Measurements from ENCODE around the gene LYPLA2. TPM values are rescaled to one million over a fixed set of nuclear protein-coding genes. Genes with fewer than 3 reads are reported as not detected.

LYPLA2 gene
- total and polyA plus RNA-seq, 4 donors = 30.9 to 83.1 (median 66.9) TPM

DNA sequence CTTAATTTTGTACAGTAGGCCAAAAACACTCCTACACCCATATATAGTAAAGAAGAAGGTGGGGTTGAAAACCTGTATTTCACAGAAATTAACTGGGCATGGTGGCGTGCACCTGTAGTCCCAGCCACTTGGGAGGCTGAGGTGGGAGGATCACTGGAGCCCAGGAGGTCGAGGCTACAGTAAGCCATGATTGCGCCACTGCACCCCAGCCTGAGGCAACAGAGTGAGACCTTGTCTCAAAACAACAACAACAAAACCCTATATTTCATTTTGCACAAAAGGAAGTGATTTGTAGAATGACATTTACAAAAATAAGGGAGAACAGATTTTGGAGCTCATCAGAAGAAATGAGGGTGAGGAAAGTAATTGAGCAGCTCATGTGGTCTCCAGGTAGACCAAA lies 2.2 kb upstream of the LYPLA2 start:
- ATAC-seq (ENCODE audit: insufficient read depth, low FRiP score) = no peak
- WGBS, 2 donors = 84 to 94% methylated on average over 3 of the region's 3 CpGs

DNA sequence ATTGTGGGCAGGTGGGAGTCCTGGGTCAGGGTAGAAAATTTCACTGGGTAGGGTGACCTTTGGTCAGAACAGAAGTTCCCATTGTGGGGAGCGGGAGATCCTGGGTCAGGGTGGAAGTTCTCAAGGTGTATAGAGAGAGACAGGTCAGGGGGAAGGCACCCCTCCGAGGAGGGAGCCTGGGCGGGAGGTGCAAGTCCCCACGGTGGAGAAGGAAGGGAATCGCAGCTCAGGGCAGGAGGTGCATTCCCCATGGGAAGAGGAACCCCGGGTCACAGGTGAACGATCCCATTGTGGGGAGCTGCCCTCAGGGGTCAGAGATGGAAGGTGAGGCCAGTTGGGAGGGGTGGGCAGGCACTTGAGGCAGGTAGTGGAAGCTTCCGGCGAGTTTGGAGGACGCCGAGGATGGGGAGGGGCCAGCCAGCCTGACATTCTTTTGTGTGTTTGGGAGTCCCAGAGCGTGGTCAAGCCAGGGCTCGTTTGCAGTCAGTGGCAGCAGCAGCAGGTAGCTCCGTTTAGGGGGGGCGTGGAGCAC lies 637 bp downstream of the LYPLA2 start:
- H3K27ac ChIP-seq (ENCODE audit: low read depth in 1 of 2, low read length in 1 of 2) = peak overlapping the region; percentile 55 to 64
- 2 to 3% methylated on average over 13 to 15 of the region's 15 CpGs for WGBS, 2 donors
- DNase-seq = peak in 1 of 3 donors; percentile 35
- TF ChIP-seq, protein P1, sequence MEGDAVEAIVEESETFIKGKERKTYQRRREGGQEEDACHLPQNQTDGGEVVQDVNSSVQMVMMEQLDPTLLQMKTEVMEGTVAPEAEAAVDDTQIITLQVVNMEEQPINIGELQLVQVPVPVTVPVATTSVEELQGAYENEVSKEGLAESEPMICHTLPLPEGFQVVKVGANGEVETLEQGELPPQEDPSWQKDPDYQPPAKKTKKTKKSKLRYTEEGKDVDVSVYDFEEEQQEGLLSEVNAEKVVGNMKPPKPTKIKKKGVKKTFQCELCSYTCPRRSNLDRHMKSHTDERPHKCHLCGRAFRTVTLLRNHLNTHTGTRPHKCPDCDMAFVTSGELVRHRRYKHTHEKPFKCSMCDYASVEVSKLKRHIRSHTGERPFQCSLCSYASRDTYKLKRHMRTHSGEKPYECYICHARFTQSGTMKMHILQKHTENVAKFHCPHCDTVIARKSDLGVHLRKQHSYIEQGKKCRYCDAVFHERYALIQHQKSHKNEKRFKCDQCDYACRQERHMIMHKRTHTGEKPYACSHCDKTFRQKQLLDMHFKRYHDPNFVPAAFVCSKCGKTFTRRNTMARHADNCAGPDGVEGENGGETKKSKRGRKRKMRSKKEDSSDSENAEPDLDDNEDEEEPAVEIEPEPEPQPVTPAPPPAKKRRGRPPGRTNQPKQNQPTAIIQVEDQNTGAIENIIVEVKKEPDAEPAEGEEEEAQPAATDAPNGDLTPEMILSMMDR (IDR thresholded peaks at IDR 0.05; ENCODE audit: control extremely low read depth, extremely low read depth) = no peak
- no peaks in the 10 kb centered on the region for H3K27me3 ChIP-seq (ENCODE audit: control insufficient read depth in 3 of 3, insufficient read depth in 3 of 3, low read length in 2 of 3)
- peak overlapping the region; percentile 33 to 51 for H3K9ac ChIP-seq (ENCODE audit: insufficient read depth in 1 of 2, low read length in 2 of 2)
- H3K4me1 ChIP-seq (ENCODE audit: control insufficient read depth in 5 of 5, insufficient read depth in 5 of 5, low read length in 5 of 5) = peaks cover 4 to 31% (median 7%) of the 10 kb centered on the region in 5 donors
- H3K4me3 ChIP-seq = peak overlapping the region; percentile 67
- peaks cover 0 to 4% (median 0%) of the 10 kb centered on the region in 4 donors for H3K9me3 ChIP-seq (ENCODE audit: control insufficient read depth in 4 of 4, insufficient read depth in 3 of 4, low read length in 3 of 4)
- H3K36me3 ChIP-seq (ENCODE audit: control insufficient read depth in 4 of 4, insufficient read depth in 4 of 4, low read length in 4 of 4) = peaks cover 3 to 38% (median 16%) of the 10 kb centered on the region in 4 donors
- no peak for ATAC-seq (ENCODE audit: insufficient read depth, low FRiP score)

More for the DNA sequence above, 2.2 kb upstream of the LYPLA2 start:
- Histone ChIP-seq H3K36me3 (ENCODE audit: control insufficient read depth in 4 of 4, insufficient read depth in 4 of 4, low read length in 4 of 4) (peaks cover 17 to 38% (median 24%) of the 10 kb centered on the region in 4 donors), H3K4me1 (ENCODE audit: control insufficient read depth in 5 of 5, insufficient read depth in 5 of 5, low read length in 5 of 5) (peaks cover 0 to 22% (median 7%) of the 10 kb centered on the region in 5 donors), H3K27me3 (ENCODE audit: control insufficient read depth in 3 of 3, insufficient read depth in 3 of 3, low read length in 2 of 3) (no peaks in the 10 kb centered on the region), H3K9ac (ENCODE audit: insufficient read depth in 1 of 2, low read length in 2 of 2) (no peak overlapping the region), H3K9me3 (ENCODE audit: control insufficient read depth in 4 of 4, insufficient read depth in 3 of 4, low read length in 3 of 4) (peaks cover 0 to 4% (median 0%) of the 10 kb centered on the region in 4 donors), H3K27ac (ENCODE audit: low read depth in 1 of 2, low read length in 1 of 2) (no peak overlapping the region), H3K4me3 (no peak overlapping the region)
- TF ChIP-seq, protein P1 (IDR thresholded peaks at IDR 0.05; ENCODE audit: control extremely low read depth, extremely low read depth) = no peak
- no peak for DNase-seq

DNA sequence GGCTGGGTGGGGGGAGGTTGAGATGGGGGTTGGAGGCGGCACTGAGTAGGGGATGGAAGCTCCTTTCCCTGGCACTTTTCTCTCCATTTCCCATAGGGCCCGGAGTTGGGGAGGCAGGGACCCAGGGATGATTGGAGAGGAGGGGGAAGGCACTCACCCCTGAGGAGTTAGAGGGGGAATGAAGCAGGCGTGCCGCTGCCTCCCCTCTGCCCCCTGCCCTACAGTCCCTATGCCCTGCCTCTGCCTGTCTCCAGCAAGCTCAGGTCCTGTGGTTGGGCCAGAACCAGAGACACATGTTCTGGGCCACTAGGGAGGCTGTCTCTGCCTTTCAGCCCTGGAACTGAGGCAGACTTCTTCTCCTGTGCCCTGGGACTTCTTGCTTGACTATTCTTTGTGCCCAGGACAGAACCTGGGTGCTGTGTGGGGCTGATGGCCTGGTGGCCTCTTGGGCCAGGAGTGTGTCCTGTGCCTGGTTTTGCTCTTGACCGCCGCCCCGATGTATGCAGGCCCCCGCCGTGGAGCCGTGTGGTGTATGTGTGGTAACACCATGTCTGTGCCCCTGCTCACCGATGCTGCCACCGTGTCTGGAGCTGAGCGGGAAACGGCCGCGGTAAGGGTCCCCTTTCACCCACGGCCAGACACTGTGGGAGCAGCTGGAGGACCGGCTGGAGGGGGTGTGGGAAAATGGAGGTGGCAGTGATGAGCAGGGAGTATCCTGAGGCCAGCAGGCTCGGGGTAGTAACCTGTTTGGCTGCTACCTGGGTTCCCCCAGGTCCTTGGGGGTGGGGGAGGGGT lies 1.4 kb downstream of the LYPLA2 start:
- DNase-seq (no peak), ATAC-seq (ENCODE audit: insufficient read depth, low FRiP score) (no peak)
- WGBS, 2 donors = 64 to 82% methylated on average over 15 to 19 of the region's 19 CpGs
- H3K27ac ChIP-seq (ENCODE audit: low read depth in 1 of 2, low read length in 1 of 2) = peak overlapping the region in 1 of 2 donors; percentile 54
- H3K4me1 ChIP-seq (ENCODE audit: control insufficient read depth in 5 of 5, insufficient read depth in 5 of 5, low read length in 5 of 5) = peaks cover 4 to 31% (median 7%) of the 10 kb centered on the region in 5 donors
- H3K36me3 ChIP-seq (ENCODE audit: control insufficient read depth in 4 of 4, insufficient read depth in 4 of 4, low read length in 4 of 4) = peaks cover 0 to 41% (median 10%) of the 10 kb centered on the region in 4 donors
- H3K4me3 ChIP-seq = peak overlapping the region; percentile 8
- TF ChIP-seq, protein P1 (IDR thresholded peaks at IDR 0.05; ENCODE audit: control extremely low read depth, extremely low read depth) = no peak
- no peaks in the 10 kb centered on the region for H3K27me3 ChIP-seq (ENCODE audit: control insufficient read depth in 3 of 3, insufficient read depth in 3 of 3, low read length in 2 of 3)
- peaks cover 0 to 3% (median 0%) of the 10 kb centered on the region in 4 donors for H3K9me3 ChIP-seq (ENCODE audit: control insufficient read depth in 4 of 4, insufficient read depth in 3 of 4, low read length in 3 of 4)
- H3K9ac ChIP-seq (ENCODE audit: insufficient read depth in 1 of 2, low read length in 2 of 2) = peak overlapping the region in 1 of 2 donors; percentile 51
